GM23338 (cell line): ENCODE data around the gene TPSAB1. TPM values are rescaled to one million over a fixed set of nuclear protein-coding genes. Genes with fewer than 3 reads are reported as not detected.
A peak's percentile ranks its signal among the peaks of the same experiment; 100 is the strongest.

ENCODE experiments used
- ATAC-seq: fragments of 200-7000 bp; cut with Tn5 transposase; 3 replicates; pipeline ENCODE4 v1.9.1; 2020
- DNase-seq: peaks from one replicate; pipeline ENCODE4 v3.0.0-alpha.2; 2015; ENCODE audit warnings: low spot score
- H2AFZ ChIP-seq: fragments of 200-600 bp; sonication (generic); 2 replicates; pipeline ENCODE4 v1.8.0; 2016; ENCODE audit warnings: antibody characterized with exemption, mild to moderate bottlenecking, moderate library complexity
- H3F3A ChIP-seq: fragments of 200-600 bp; sonication (generic); replicated peaks from 2 replicates; pipeline ENCODE4 v1.8.0; 2017; ENCODE audit warnings: antibody characterized with exemption, mixed run types, low read depth
- H3K27ac ChIP-seq: fragments of 200-600 bp; sonication (generic); 2 replicates; pipeline ENCODE4 v1.6.1; 2016; ENCODE audit warnings: low read depth
- H3K27me3 ChIP-seq: fragments of 200-600 bp; sonication (generic); 2 replicates; pipeline ENCODE4 v1.8.0; 2016; ENCODE audit warnings: mild to moderate bottlenecking, mixed run types, moderate library complexity; ENCODE audit not compliant: insufficient read depth
- H3K36me3 ChIP-seq: fragments of 200-600 bp; sonication (generic); 2 replicates; pipeline ENCODE4 v1.8.0; 2016; ENCODE audit warnings: mild to moderate bottlenecking; ENCODE audit not compliant: insufficient read depth
- H3K4me1 ChIP-seq: fragments of 200-600 bp; sonication (generic); 2 replicates; pipeline ENCODE4 v1.8.0; 2016; ENCODE audit warnings: mild to moderate bottlenecking, moderate library complexity; ENCODE audit not compliant: insufficient read depth
- H3K4me2 ChIP-seq: fragments of 200-600 bp; sonication (generic); 2 replicates; pipeline ENCODE4 v1.7.1; 2017; ENCODE audit warnings: mixed run types
- H3K4me3 ChIP-seq: fragments of 200-600 bp; sonication (generic); 2 replicates; pipeline ENCODE4 v1.6.1; 2016; ENCODE audit warnings: mixed run types
- H3K79me2 ChIP-seq: fragments of 200-600 bp; sonication (generic); replicated peaks from 2 replicates; pipeline ENCODE4 v1.8.0; 2017; ENCODE audit warnings: mild to moderate bottlenecking; ENCODE audit not compliant: insufficient read depth
- H3K9me2 ChIP-seq: fragments of 200-600 bp; sonication (generic); 2 replicates; pipeline ENCODE4 v1.8.0; 2017; ENCODE audit not compliant: insufficient read depth
- H4K20me1 ChIP-seq: fragments of 200-600 bp; sonication (generic); replicated peaks from 2 replicates; pipeline ENCODE4 v1.8.0; 2017; ENCODE audit warnings: mild to moderate bottlenecking; ENCODE audit not compliant: insufficient read depth
- H3K27ac Mint-ChIP-seq: 2 replicates; pipeline ENCODE4 v1.8.0; 2020; ENCODE audit warnings: inconsistent platforms, mild to moderate bottlenecking, moderate library complexity, mixed read lengths
- H3K27me3 Mint-ChIP-seq: 3 replicates; pipeline ENCODE4 v1.8.0; 2022; ENCODE audit warnings: low read depth, mild to moderate bottlenecking, moderate library complexity, mixed read lengths, inconsistent platforms; ENCODE audit not compliant: insufficient read depth, poor library complexity
- H3K36me3 Mint-ChIP-seq: 3 replicates; pipeline ENCODE4 v1.8.0; 2021; ENCODE audit warnings: low read depth, mild to moderate bottlenecking, inconsistent platforms, moderate library complexity, mixed read lengths
- H3K4me1 Mint-ChIP-seq: 3 replicates; pipeline ENCODE4 v1.8.0; 2020; ENCODE audit warnings: mild to moderate bottlenecking, inconsistent platforms, mixed read lengths
- H3K4me3 Mint-ChIP-seq: 3 replicates; pipeline ENCODE4 v1.8.0; 2021; ENCODE audit warnings: moderate library complexity, mild to moderate bottlenecking, inconsistent platforms, mixed read lengths
- H3K9me3 Mint-ChIP-seq: 3 replicates; pipeline ENCODE4 v1.8.0; 2020; ENCODE audit warnings: moderate library complexity, mild to moderate bottlenecking, inconsistent platforms, mixed read lengths
- CTCF ChIP-seq, 2 experiments: fragments of 200-600 bp in 1 of 2; sonication (generic) in 1 of 2; conservative IDR thresholded peaks; 2 replicates each; pipeline versions ENCODE4 v1.5.1 to v1.6.1; 2016 to 2017; ENCODE audit warnings: antibody characterized with exemption in 2 of 2, low read depth in 2 of 2, mild to moderate bottlenecking in 2 of 2, moderate library complexity in 1 of 2
- EZH2 ChIP-seq: fragments of 200-600 bp; sonication (generic); IDR thresholded peaks from one replicate; pipeline ENCODE4 v1.8.0; 2017; ENCODE audit warnings: antibody characterized with exemption, mild to moderate bottlenecking, low read depth; ENCODE audit not compliant: unreplicated experiment
- POLR2AphosphoS5 ChIP-seq: IDR thresholded peaks from 2 replicates; pipeline ENCODE4 v1.6.1; 2016; ENCODE audit warnings: antibody characterized with exemption, low read depth
- STAT1 ChIP-seq: IDR thresholded peaks from one replicate; pipeline ENCODE4 v1.6.1; 2016; ENCODE audit warnings: antibody characterized with exemption; ENCODE audit not compliant: unreplicated experiment
- ZNF114 ChIP-seq: fragments of 250-450 bp; sonication (Bioruptor Pico); IDR thresholded peaks from 2 replicates; pipeline ENCODE4 v1.5.0; 2020; ENCODE audit warnings: mild to moderate bottlenecking, moderate library complexity
- ZNF331 ChIP-seq: fragments of 250-450 bp; sonication (Bioruptor Pico); IDR thresholded peaks from 2 replicates; pipeline ENCODE4 v1.5.0; 2020; ENCODE audit warnings: low read depth, mild to moderate bottlenecking, moderate library complexity
- ZNF462 ChIP-seq: fragments of 250-450 bp; sonication (Bioruptor Pico); IDR thresholded peaks from 2 replicates; pipeline ENCODE4 v1.5.0; 2020; ENCODE audit warnings: mild to moderate bottlenecking, moderate library complexity
- polyA plus RNA-seq: library from polyadenylated mRNA; unstranded; fragments of >200 nt; fragmentation: Nextera tagmentation; extraction: Ambion mirVana; gene quantifications from 2 replicates; pipeline ENCODE4 v1.2.1, GENCODE V29; 2016
- total RNA-seq: library from RNA; depleted of rRNA; stranded (reverse); fragments of >200 nt; shearing (Covaris generic); gene quantifications from 2 replicates; pipeline ENCODE4 v1.2.3, GENCODE V29; 2014

TPSAB1 gene
- total and polyA plus RNA-seq, 2 experiments from 2014 or later = not detected

- Histone ChIP-seq H3K4me3 (no peak overlapping the region), H3K4me1 (no peaks in the 10 kb centered on the region), H3F3A (no peaks in the 10 kb centered on the region), H3K79me2 (no peaks in the 10 kb centered on the region), H3K9me2 (no peaks in the 10 kb centered on the region), H4K20me1 (0 out of 2 replicates have a peak, but pooled peaks cover 2% of the 10 kb centered on the region), H3K36me3 (no peaks in the 10 kb centered on the region), H3K27ac (no peak overlapping the region), H2AFZ (peak overlapping the region; percentile 47; the same call in 1 of the 2 replicates), H3K27me3 (no peaks in the 10 kb centered on the region), H3K4me2 (no peak overlapping the region)
- Mint-ChIP-seq H3K9me3 (peaks cover 12% of the 10 kb centered on the region), H3K27ac (no peak overlapping the region), H3K4me3 (no peak overlapping the region), H3K4me1 (peaks cover 11% of the 10 kb centered on the region), H3K36me3 (no peaks in the 10 kb centered on the region), H3K27me3 (peaks cover 32% of the 10 kb centered on the region)
- TF ChIP-seq CTCF (conservative IDR thresholded peaks at IDR 0.05; ENCODE audit: low read depth in 2 of 2) (0 out of 4 replicates have a peak, but pooled peaks of 1 of the 2 experiments have one; percentile 1), ZNF331 (CRISPR knock-in tag) (no peak)
- peak; percentile 63 for ATAC-seq
- peak; percentile 68 for DNase-seq
These were observed 20.8 kb downstream of the TPSAB1 start for GRCh38 chr16:1261131-1261892.

- Histone ChIP-seq H3K36me3 (no peaks in the 10 kb centered on the region), H4K20me1 (0 out of 2 replicates have a peak, but pooled peaks cover 2% of the 10 kb centered on the region), H3F3A (no peaks in the 10 kb centered on the region), H2AFZ (no peak overlapping the region), H3K27me3 (no peaks in the 10 kb centered on the region), H3K79me2 (no peaks in the 10 kb centered on the region), H3K4me1 (no peaks in the 10 kb centered on the region), H3K27ac (no peak overlapping the region), H3K9me2 (no peaks in the 10 kb centered on the region), H3K4me3 (no peak overlapping the region), H3K4me2 (no peak overlapping the region)
- H3K4me1 Mint-ChIP-seq = peaks cover 11% of the 10 kb centered on the region
- DNase-seq (no peak), ATAC-seq (no peak)
- H3K9me3 Mint-ChIP-seq = peaks cover 15% of the 10 kb centered on the region
- no peak overlapping the region for H3K27ac Mint-ChIP-seq
- peaks cover 35% of the 10 kb centered on the region for H3K27me3 Mint-ChIP-seq
- H3K36me3 Mint-ChIP-seq = no peaks in the 10 kb centered on the region
- peak overlapping the region; percentile 33; the same call in 1 of the 3 replicates for H3K4me3 Mint-ChIP-seq
- no peak for TF ChIP-seq ZNF331 (CRISPR knock-in tag)
- no peak for TF ChIP-seq ZNF114 (CRISPR knock-in tag)
- no peak for TF ChIP-seq EZH2
- TF ChIP-seq CTCF (conservative IDR thresholded peaks at IDR 0.05; ENCODE audit: low read depth in 2 of 2) = no peak
- TF ChIP-seq POLR2AphosphoS5 = no peak
- no peak for TF ChIP-seq ZNF462 (CRISPR knock-in tag)
- TF ChIP-seq STAT1 = no peak
These were observed 21.8 kb downstream of the TPSAB1 start for GRCh38 chr16:1262210-1262845.
